ENCODE data around the gene C4orf50. TPM values are rescaled to one million over a fixed set of nuclear protein-coding genes. Genes with fewer than 3 reads are reported as not detected.

Gene C4orf50
- total and polyA plus RNA-seq, 2 experiments from 2014 or later, result 0.06 to 0.31 TPM

DNA sequence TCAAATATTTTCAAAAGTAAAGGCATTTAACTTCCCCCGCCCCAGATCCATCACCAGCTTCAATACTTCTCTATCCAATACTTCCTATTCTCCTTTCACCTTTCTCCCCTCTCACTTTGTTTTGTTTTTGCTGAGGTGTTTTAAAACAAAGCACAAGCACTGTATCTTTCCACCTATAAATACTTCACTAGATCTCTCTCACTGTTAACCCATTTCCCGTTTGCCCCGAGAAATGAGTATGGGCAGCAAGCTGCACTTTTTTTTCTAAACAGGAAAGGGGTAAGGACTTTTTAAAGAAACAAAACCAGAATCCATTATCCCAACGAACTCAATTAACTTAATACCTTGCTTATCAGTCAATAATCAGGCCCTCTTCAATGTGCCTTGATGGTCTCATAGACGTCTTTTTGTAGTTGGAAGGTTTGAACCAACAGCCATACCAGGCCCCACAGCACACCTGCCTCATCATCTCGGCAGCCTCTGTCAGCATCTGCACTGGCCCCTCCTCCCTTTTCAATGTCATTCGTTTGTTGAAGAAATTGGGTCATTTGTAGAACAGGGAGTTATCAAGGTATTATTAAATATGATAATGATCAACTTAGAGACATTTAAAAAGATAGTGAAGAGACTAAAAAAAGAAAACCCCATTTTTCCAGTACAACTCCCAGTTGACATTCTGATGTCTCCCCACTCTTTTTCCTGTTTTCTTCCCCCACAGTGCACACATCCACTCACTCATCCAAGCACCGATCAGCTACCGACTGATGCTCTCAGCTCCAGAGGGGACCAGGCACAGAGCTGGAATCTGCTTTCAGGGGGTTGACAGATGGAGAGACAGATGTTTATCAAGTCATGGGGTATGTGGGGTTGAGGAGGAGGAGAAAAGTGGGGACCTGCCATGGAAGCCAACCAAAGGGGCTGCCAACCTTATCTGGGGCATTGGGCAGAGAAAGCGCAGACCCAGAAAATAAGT is 151.1 kb downstream of the C4orf50 start:
- H3K4me2 ChIP-seq, result no peak overlapping the region
- ATAC-seq (no peak), DNase-seq (ENCODE audit: low spot score) (no peak)
- Mint-ChIP-seq H3K4me3 (no peak overlapping the region), H3K9me3 (no peaks in the 10 kb centered on the region), H3K4me1 (peaks cover 21% of the 10 kb centered on the region), H3K36me3 (ENCODE audit: low read depth) (peaks cover 35% of the 10 kb centered on the region), H3K27me3 (ENCODE audit: insufficient read depth, low read depth, poor library complexity) (peaks cover 7% of the 10 kb centered on the region), H3K27ac (no peak overlapping the region)
- peaks cover 84% of the 10 kb centered on the region for H3K79me2 ChIP-seq (replicated peaks; ENCODE audit: insufficient read depth)
- H3K9me2 ChIP-seq (ENCODE audit: insufficient read depth), result no peaks in the 10 kb centered on the region
- peaks cover 67% of the 10 kb centered on the region for H4K20me1 ChIP-seq (replicated peaks; ENCODE audit: insufficient read depth)
- no peaks in the 10 kb centered on the region for H3F3A ChIP-seq (replicated peaks; ENCODE audit: low read depth)
- H3K27ac ChIP-seq (ENCODE audit: low read depth), result no peak overlapping the region
- peaks cover 13% of the 10 kb centered on the region; the same call in 1 of the 2 replicates for H3K4me1 ChIP-seq (ENCODE audit: insufficient read depth)
- H3K36me3 ChIP-seq (ENCODE audit: insufficient read depth), result no peaks in the 10 kb centered on the region; the same call in 1 of the 2 replicates
- no peaks in the 10 kb centered on the region for H3K27me3 ChIP-seq (ENCODE audit: insufficient read depth)
- H2AFZ ChIP-seq, result no peak overlapping the region
- TF ChIP-seq STAT1 (IDR thresholded peaks at IDR 0.05; ENCODE audit: unreplicated experiment) (no peak), ZNF114 (CRISPR knock-in tag; IDR thresholded peaks at IDR 0.05) (no peak), EZH2phosphoT487 (IDR thresholded peaks at IDR 0.05; ENCODE audit: unreplicated experiment) (no peak), JUNB (IDR thresholded peaks at IDR 0.05; ENCODE audit: unreplicated experiment) (no peak), CREB1 (CRISPR knock-in tag; IDR thresholded peaks at IDR 0.05; ENCODE audit: low read depth) (no peak), EZH2 (IDR thresholded peaks at IDR 0.05; ENCODE audit: low read depth, unreplicated experiment) (no peak), NANOG (IDR thresholded peaks at IDR 0.05; ENCODE audit: borderline replicate concordance) (no peak), POLR2AphosphoS5 (IDR thresholded peaks at IDR 0.05; ENCODE audit: low read depth) (no peak), ZNF331 (CRISPR knock-in tag; IDR thresholded peaks at IDR 0.05; ENCODE audit: low read depth) (no peak)
- TF ChIP-seq, protein P1, sequence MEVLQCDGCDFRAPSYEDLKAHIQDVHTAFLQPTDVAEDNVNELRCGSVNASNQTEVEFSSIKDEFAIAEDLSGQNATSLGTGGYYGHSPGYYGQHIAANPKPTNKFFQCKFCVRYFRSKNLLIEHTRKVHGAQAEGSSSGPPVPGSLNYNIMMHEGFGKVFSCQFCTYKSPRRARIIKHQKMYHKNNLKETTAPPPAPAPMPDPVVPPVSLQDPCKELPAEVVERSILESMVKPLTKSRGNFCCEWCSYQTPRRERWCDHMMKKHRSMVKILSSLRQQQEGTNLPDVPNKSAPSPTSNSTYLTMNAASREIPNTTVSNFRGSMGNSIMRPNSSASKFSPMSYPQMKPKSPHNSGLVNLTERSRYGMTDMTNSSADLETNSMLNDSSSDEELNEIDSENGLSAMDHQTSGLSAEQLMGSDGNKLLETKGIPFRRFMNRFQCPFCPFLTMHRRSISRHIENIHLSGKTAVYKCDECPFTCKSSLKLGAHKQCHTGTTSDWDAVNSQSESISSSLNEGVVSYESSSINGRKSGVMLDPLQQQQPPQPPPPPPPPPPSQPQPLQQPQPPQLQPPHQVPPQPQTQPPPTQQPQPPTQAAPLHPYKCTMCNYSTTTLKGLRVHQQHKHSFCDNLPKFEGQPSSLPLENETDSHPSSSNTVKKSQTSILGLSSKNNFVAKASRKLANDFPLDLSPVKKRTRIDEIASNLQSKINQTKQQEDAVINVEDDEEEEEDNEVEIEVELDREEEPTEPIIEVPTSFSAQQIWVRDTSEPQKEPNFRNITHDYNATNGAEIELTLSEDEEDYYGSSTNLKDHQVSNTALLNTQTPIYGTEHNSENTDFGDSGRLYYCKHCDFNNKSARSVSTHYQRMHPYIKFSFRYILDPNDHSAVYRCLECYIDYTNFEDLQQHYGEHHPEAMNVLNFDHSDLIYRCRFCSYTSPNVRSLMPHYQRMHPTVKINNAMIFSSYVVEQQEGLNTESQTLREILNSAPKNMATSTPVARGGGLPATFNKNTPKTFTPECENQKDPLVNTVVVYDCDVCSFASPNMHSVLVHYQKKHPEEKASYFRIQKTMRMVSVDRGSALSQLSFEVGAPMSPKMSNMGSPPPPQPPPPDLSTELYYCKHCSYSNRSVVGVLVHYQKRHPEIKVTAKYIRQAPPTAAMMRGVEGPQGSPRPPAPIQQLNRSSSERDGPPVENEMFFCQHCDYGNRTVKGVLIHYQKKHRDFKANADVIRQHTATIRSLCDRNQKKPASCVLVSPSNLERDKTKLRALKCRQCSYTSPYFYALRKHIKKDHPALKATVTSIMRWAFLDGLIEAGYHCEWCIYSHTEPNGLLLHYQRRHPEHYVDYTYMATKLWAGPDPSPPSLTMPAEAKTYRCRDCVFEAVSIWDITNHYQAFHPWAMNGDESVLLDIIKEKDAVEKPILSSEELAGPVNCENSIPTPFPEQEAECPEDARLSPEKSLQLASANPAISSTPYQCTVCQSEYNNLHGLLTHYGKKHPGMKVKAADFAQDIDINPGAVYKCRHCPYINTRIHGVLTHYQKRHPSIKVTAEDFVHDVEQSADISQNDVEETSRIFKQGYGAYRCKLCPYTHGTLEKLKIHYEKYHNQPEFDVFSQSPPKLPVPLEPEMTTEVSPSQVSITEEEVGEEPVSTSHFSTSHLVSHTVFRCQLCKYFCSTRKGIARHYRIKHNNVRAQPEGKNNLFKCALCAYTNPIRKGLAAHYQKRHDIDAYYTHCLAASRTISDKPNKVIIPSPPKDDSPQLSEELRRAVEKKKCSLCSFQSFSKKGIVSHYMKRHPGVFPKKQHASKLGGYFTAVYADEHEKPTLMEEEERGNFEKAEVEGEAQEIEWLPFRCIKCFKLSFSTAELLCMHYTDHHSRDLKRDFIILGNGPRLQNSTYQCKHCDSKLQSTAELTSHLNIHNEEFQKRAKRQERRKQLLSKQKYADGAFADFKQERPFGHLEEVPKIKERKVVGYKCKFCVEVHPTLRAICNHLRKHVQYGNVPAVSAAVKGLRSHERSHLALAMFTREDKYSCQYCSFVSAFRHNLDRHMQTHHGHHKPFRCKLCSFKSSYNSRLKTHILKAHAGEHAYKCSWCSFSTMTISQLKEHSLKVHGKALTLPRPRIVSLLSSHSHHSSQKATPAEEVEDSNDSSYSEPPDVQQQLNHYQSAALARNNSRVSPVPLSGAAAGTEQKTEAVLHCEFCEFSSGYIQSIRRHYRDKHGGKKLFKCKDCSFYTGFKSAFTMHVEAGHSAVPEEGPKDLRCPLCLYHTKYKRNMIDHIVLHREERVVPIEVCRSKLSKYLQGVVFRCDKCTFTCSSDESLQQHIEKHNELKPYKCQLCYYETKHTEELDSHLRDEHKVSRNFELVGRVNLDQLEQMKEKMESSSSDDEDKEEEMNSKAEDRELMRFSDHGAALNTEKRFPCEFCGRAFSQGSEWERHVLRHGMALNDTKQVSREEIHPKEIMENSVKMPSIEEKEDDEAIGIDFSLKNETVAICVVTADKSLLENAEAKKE (CRISPR knock-in tag; IDR thresholded peaks at IDR 0.05), result no peak
- TF ChIP-seq, protein P2, sequence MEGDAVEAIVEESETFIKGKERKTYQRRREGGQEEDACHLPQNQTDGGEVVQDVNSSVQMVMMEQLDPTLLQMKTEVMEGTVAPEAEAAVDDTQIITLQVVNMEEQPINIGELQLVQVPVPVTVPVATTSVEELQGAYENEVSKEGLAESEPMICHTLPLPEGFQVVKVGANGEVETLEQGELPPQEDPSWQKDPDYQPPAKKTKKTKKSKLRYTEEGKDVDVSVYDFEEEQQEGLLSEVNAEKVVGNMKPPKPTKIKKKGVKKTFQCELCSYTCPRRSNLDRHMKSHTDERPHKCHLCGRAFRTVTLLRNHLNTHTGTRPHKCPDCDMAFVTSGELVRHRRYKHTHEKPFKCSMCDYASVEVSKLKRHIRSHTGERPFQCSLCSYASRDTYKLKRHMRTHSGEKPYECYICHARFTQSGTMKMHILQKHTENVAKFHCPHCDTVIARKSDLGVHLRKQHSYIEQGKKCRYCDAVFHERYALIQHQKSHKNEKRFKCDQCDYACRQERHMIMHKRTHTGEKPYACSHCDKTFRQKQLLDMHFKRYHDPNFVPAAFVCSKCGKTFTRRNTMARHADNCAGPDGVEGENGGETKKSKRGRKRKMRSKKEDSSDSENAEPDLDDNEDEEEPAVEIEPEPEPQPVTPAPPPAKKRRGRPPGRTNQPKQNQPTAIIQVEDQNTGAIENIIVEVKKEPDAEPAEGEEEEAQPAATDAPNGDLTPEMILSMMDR (conservative IDR thresholded peaks at IDR 0.05; ENCODE audit: low read depth in 2 of 2), result no peak
- TF ChIP-seq, protein P3, sequence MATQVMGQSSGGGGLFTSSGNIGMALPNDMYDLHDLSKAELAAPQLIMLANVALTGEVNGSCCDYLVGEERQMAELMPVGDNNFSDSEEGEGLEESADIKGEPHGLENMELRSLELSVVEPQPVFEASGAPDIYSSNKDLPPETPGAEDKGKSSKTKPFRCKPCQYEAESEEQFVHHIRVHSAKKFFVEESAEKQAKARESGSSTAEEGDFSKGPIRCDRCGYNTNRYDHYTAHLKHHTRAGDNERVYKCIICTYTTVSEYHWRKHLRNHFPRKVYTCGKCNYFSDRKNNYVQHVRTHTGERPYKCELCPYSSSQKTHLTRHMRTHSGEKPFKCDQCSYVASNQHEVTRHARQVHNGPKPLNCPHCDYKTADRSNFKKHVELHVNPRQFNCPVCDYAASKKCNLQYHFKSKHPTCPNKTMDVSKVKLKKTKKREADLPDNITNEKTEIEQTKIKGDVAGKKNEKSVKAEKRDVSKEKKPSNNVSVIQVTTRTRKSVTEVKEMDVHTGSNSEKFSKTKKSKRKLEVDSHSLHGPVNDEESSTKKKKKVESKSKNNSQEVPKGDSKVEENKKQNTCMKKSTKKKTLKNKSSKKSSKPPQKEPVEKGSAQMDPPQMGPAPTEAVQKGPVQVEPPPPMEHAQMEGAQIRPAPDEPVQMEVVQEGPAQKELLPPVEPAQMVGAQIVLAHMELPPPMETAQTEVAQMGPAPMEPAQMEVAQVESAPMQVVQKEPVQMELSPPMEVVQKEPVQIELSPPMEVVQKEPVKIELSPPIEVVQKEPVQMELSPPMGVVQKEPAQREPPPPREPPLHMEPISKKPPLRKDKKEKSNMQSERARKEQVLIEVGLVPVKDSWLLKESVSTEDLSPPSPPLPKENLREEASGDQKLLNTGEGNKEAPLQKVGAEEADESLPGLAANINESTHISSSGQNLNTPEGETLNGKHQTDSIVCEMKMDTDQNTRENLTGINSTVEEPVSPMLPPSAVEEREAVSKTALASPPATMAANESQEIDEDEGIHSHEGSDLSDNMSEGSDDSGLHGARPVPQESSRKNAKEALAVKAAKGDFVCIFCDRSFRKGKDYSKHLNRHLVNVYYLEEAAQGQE (IDR thresholded peaks at IDR 0.05; ENCODE audit: unreplicated experiment), result no peak
- TF ChIP-seq, protein P4, sequence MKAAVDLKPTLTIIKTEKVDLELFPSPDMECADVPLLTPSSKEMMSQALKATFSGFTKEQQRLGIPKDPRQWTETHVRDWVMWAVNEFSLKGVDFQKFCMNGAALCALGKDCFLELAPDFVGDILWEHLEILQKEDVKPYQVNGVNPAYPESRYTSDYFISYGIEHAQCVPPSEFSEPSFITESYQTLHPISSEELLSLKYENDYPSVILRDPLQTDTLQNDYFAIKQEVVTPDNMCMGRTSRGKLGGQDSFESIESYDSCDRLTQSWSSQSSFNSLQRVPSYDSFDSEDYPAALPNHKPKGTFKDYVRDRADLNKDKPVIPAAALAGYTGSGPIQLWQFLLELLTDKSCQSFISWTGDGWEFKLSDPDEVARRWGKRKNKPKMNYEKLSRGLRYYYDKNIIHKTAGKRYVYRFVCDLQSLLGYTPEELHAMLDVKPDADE (IDR thresholded peaks at IDR 0.05), result no peak
- no peak overlapping the region for H3K4me3 ChIP-seq

Measured in GM23338 (cell line).